A549 (cell line): ENCODE measurements around the gene PTPN9.

Experiments used
- CTCF ChIP-seq: fragments of >200 bp; sonication (Bioruptor Twin); formaldehyde crosslinking; IDR thresholded peaks from 3 replicates; pipeline ENCODE4 v1.5.1; 2016
- EP300 ChIP-seq, 2 experiments: fragments of >200 bp; sonication (Bioruptor Twin); formaldehyde crosslinking; IDR thresholded peaks; 2 replicates in 1 of 2; 3 replicates in 1 of 2; pipeline ENCODE4 v1.6.1; 2016 to 2017
- HDAC2 ChIP-seq: fragments of 200-600 bp; sonication (generic); IDR thresholded peaks from 2 replicates; pipeline ENCODE4 v1.6.1; 2016
- MAFK ChIP-seq: fragments of 450-650 bp; IDR thresholded peaks from 2 replicates; pipeline ENCODE4 v1.6.1; 2014; ENCODE audit not compliant: partially characterized antibody
- POLR2A ChIP-seq: IDR thresholded peaks from 2 replicates; pipeline ENCODE4 v1.6.1; 2012; ENCODE audit warnings: mild to moderate bottlenecking, low read length

GRCh38 chr15:75584121-75584520 lies 5.0 kb upstream of the PTPN9 start:
- TF ChIP-seq CTCF: no peak
- TF ChIP-seq POLR2A: no peak
- TF ChIP-seq MAFK: no peak
- no peak for TF ChIP-seq EP300 (IDR thresholded peaks at IDR 0.05)
- no peak for TF ChIP-seq HDAC2
